GM18858 (cell line): ENCODE measurements around the gene AANAT.

Experiments
- ATAC-seq: cut with Tn5 transposase; IDR thresholded peaks from one replicate; pipeline ENCODE4 v1.9.1; 2021; ENCODE audit not compliant: unreplicated experiment

AANAT gene

DNA sequence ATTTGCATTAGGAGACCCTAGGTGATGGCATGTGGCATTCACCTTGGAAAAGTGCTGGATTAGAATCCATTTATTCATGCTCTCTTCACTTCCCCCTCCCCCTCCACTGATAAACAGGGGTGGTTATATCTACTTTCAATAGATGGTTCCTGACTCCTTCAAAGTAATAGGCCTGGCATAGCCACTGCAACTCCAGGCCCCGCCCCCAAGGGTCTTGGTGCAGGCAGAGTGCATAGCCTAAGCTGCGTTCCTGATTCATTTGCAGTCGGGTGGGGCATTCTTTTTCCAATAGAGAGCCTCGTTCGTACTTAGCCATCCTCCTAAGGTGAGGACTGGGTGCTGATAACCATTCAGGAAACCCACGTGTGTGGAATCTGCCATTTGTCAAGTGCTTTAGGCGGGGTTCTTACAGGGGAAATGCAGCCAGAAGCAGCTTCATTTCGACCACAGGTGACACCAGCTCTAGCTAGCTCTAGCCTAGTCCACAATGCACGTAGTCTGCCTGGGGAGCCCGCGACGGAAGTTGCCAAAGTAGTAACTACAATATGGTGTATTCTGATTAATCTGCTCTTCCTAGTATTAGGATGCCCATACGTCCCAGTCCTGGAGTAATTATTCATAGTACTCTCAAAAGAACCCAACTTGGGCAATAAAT is 25.6 kb upstream of the AANAT start:
- ATAC-seq, result no peak

- no peak for ATAC-seq
Measured at GRCh38 chr17:76442341-76443338, 24.8 kb upstream of the AANAT start.

DNA sequence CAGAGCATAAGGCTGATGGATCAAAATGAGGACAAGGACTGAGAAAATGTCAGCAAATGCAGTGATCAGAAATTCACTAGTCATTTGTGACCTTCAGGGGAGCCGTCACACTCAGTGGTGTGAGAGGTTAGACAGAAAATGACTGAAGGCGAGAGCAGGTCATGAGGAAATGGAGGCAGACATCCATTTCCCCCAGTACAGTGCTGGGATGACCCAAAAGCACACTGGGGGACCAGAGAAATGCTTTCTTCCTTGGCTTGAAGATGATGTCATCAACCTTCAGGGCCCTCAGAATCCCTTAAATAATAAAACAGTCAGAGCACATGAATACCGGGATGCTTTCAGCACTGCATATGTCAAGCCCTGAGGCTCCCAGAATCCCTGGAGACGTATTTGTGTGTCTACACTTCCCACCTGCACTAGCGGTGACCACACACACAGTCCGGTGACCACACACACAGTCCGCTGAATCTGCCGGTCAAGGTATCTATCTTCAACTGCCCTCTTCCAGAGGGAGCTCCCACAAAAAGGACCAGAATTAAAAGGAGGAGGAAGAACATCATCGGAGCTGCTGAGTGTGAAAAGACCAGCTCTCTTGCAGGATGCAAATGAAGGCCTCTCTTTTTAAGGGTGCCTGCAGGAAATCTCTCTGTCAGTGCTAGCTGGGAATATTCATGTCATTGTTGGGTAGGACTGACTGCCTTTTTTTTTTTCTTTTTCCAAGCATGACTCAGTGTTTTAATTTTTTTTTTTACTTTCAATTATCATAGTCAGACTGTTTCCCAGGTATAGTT is 22.7 kb upstream of the AANAT start:
- no peak for ATAC-seq

DNA sequence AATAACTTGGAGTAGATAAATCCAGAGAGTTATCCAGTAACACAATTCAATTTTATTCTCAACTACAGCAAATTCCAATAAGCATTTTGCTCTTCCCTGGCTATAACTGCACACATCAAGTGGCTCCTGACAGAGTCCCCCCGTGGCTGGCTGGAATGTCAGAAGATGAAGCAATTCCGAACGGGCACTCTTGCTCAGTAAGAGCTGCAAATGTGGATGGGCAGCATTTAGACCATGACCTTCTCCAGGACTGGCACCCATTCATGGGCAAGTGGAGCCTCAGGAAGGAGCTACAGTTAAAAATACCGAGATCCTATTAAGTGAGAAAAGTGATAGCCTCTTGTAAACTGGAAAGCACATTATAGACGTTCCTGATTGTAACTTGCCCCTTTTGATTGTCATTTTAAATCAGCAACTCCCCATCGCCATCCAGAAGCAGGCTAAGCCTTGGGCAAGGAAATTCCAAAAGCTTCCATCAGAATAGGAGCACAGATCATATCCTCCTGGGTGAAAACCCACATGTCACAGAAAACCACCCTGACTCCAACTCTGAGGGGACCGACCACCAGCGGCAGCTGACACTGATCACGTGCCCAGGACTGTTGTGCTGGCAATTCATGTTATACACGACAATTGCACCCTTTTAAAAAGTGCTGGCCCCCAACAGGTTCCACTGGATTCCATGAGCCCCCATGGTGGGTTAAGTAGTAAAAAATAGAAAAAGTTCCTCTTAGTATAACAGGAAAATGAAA is 21.5 kb upstream of the AANAT start:
- no peak for ATAC-seq

DNA sequence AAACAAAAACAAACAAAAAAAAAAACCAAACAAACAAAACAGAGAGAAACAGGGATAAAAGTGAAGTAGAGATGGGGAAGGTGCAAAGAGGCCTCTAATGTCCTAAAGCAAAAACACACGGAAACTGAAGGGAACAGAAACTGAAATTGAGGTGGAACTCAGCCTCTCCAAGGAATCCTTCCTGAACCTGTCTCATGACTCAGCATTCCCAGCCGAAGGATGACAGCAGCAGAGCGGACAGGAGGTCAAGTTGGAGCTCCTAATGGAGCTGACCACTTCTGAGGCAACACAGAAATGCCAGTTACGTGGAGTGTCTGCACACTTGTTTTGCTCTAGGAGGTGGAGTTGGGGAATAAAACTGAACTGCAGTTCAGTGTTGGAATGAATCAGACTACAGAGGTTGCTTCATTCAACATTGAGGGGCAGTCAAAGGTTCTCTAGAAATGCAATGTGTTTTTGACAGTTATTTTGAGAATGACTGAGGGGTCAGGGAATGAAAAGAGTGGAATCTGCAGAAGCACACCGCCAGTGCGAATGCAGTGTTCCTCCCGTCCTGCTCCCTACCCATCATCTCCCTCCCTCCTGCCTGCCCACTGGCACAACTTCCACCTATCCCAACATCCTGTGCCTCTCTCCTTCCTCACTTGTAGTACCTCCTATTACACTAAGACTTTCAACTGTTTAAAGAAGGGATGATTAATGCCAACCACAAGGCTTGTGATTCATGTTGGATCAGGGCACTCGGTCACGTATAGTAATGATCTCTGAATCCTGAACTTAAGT is 20.8 kb upstream of the AANAT start:
- ATAC-seq, result no peak

- no peak for ATAC-seq
Measured at GRCh38 chr17:76447931-76448652, 19.3 kb upstream of the AANAT start.

- ATAC-seq, result no peak
Measured at GRCh38 chr17:76449126-76449525, 18.3 kb upstream of the AANAT start.

DNA sequence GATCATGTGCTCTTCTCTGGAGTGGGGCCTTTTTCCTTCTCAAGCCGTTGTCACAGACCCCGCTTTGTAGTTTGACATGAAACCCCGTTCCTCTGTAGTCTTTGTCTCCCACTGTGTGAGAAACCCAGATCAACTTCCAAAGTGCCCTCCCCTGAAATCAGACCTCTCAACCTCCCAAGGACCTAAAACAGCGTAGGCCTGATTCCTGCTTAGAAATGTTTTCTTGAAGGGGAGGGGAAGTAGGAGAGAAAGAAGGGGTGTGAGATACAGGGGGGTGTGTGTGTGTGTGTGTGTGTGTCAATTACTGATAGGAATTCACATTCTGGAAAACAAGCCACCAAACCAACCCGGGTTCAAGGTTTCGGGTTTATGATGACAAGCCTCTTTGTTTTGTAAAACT is 15.9 kb upstream of the AANAT start:
- ATAC-seq, result no peak

DNA sequence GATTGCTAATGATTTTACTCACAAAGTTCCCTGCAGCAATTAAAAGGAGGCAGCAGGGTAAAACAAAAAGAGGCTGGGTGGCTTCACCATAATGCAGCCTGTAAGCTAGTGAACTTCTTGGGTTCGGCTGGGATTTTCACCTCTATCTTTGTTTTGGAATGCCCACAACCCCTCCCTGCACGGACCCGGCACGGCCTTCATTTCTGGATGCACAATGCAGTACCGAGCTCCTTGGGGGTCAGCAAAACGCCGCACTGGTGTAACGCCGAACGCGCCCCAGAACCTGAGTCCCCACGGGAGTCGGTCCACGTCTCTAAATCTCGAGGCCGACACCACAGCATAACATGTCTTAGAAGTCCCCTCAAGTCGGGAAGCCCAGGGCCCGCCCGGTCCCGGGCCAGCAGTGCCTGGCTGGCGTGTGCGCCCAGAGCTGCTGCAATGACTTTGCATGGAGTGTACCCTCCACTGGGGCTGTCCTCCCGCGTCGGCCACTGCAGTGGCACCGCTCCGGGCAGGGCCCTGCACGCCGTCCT is 15.2 kb upstream of the AANAT start:
- ATAC-seq, result no peak

DNA sequence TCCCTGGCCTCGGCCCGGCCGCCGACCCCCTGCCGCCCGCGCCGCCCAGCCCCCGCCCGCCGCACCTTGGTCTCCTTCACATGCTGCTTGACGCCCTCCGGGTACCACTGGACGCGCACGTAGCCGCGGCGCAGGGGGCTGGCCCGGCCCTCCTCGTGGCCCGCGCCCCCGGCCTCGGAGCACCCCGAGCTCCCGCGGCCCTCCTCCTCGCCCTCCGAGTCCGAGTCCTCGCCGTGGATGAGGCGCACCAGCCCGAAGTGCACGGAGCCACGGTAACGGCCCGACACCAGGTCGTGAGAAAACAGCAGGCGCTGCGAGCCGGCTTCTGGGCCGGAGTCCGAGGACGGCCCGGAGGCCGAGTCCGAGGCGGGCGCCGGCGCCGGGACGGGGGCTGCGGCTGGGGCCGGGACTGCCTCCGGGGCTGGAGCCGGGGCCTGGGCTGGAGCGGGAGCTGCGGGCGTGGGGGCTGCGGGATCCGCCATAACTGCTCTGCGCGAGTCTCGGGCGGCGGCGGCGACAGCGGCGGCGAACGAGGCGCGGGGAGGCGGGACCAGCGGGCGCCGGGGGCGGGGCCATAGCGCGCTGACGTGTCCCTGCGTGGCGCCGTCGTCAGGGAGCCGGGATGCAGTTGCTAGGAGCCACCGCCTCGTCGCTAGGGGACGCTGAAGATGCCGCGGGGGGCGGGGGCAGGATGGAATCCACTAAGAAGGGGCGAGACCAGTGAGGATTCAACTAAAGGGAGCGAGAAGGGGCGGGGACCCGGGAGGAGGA is 14.6 kb upstream of the AANAT start, which contains the start of gene UBE2O:
UBE2O (minus strand) TSS at position 493 of the 771 bp plus-strand sequence; CDS start at position 482, 11 bp downstream.
- ATAC-seq, result peak; percentile 55

DNA sequence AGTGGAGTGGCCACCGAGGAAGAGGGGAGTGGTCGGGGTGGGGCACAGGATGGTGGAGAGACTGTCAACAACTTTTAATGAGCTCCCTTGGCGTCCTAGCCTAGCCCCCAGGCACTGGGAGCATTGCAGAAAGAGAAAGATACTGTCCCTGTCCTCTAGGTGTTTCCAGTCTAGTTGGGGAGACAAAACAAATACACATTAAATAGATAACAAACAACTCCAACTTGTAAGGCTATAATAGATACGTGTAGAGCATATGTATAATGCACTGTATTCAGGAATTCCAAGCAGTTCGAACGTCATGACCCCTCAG is 14.0 kb upstream of the AANAT start:
- no peak for ATAC-seq

DNA sequence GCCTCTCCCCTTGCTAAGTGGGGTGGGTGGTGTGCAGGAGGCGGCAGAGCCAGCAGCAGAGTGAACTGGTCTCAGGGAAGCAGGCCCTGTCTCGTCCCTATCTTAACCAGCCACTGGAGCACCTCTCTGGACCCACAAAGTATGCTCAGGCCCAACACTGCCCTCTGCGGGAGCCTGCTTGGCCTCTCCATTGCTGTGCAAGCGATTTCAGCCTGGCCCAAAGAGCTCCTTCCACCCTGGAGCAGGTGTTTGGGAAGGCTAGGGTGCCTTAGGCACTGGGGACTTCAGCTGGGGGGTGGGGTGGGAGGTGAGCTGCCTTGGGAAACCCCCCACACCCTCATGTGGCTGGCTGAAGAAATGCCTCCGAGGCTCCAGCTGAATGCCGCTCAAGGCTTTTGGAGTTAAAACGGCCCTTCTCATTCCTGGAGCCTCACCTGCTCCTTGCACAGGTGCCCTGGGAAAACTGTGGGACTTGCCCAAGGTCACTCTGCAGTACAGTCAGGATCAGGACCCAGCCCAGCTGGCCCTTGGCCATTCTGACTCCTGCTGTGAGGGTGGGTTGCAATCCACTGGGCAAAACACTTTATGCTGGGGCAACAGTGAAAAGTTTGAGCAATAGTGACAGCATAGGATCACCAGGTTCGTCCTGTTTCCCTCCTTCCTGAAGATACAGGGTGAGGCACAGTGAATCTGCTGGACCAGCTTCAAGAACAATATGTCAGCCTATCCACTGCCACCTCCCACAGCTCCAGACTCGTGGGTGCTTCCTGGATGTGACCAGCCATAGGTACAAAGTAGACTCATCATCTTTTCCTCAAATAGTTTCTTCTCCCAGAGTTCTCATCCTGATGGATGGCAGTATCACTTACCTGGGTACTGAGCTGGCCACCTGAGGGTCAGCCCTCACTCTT is 8.6 kb upstream of the AANAT start:
- ATAC-seq, result no peak

DNA sequence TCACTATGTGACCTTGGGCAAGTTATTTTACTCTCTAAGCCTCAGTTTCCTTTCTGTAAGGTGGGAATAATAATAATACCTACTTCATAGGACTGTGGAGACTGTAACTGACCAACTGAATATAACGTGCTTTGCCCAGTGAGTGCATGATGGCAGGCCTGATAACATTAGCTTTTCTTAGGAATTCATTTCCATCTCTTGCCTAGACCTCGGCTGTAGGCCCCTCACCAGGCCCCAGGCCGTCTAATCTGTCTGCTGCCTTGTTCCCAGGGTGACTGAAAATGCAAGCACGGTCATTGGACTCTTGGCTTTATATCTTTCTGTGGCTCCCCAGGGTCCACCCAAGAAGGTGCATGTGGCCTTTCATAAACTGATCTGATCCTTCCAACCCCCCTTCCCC is 7.7 kb upstream of the AANAT start:
- no peak for ATAC-seq

GRCh38 chr17:76461765-76462555 is 5.4 kb upstream of the AANAT start:
- no peak for ATAC-seq

DNA sequence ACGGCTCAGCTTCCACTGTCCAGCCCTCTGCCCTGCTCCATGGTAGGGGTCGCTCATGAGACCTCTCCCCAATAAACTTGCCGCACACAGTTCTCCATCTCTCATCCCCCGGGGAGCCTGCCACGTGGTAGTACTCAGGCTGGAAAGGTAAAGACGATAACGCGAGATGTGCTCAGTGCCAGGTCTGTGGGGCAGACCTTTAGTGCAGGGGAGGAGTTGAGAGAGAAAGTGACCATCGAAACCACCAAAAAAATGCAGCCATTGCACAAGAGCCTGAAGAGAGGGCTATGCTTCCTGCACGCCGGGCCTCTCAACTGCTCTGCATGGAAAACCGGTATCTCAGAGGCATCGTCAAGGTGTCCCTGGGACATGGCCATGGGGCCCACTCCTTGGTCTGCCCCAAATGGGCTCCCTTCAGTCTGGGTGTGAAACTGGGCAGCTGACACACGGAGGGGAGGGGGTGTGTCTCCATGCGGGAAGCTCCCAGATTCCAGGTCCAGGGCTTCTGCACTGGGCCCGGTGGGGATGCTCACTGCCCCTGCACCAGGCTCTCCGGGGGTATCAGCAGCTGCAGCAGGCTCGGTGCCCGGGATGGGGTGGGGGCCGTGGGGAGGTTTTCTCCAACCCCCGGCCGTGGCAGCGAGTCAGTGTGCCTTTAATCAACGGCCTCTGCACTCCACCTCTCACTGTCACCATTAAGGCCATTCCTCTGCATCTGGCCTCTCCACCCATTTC is 4.7 kb upstream of the AANAT start:
- no peak for ATAC-seq

GRCh38 chr17:76466775-76467130 is 650 bp upstream of the AANAT start:
- no peak for ATAC-seq
